ENCODE results near the gene KLK13. TPM values are rescaled to one million over a fixed set of nuclear protein-coding genes. Genes with fewer than 3 reads are reported as not detected.

The KLK13 gene
- total and polyA plus RNA-seq, 2 experiments from 2014 or later = 0.52 TPM; not detected in 1

DNA sequence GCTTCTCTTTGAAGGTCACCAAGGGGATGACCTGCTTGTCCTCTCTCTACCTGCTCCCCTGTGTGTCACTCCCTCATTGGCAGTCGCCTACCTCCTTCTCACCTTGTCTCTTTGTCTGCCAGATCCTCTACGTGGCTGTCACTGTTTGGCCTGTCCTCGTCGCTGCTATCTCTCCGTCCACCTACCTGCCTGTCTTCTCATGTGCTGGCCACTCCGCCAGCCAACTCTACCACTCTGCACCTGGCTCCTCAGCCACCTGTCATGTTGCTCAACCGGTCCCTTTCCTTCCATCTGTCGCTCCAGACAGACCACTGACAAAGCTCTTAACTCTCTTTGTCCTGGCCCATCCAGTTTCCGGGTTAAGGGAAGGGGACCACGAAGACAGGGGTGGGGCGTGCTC, 30.2 kb downstream of the KLK13 start, which contains the start of gene KLK12:
Gene KLK12, minus strand, starts transcription at position 299 of the 400 bp plus-strand sequence. CDS start 381 bp downstream, outside the sequence.
- WGBS (ENCODE audit: low lambda C conversion rate, missing lambda C conversion rate) = 53% methylated on average over 11 of the region's 11 CpGs
- H3K36me3 ChIP-seq (replicated peaks; ENCODE audit: insufficient read depth, low read depth) = no peaks in the 10 kb centered on the region
- TF ChIP-seq EZH2phosphoT487 (IDR thresholded peaks at IDR 0.05; ENCODE audit: low read depth, severe bottlenecking, unreplicated experiment) (no peak), CTCF (IDR thresholded peaks at IDR 0.05; ENCODE audit: poor library complexity) (no peak), EZH2 (IDR thresholded peaks at IDR 0.05; ENCODE audit: borderline replicate concordance) (no peak)
- H3K4me2 ChIP-seq = no peak within 1 kb of the TSS
- H3K27me3 ChIP-seq = no peaks in the 10 kb centered on the region
- H3K9me2 ChIP-seq (replicated peaks; ENCODE audit: insufficient read depth) = no peaks in the 10 kb centered on the region
- H3K27ac ChIP-seq = no peak within 1 kb of the TSS
- H3K4me3 ChIP-seq = no peak within 1 kb of the TSS
- H3K4me1 ChIP-seq (ENCODE audit: insufficient read depth) = no peaks in the 10 kb centered on the region
- DNase-seq (ENCODE audit: low spot score) = no peak
- H3K79me2 ChIP-seq = no peaks in the 10 kb centered on the region
- H4K20me1 ChIP-seq (ENCODE audit: insufficient read depth, poor library complexity, severe bottlenecking) = no peaks in the 10 kb centered on the region
- H2AFZ ChIP-seq = no peak within 1 kb of the TSS
- H3K9me3 ChIP-seq (ENCODE audit: low read depth) = no peaks in the 10 kb centered on the region

DNA sequence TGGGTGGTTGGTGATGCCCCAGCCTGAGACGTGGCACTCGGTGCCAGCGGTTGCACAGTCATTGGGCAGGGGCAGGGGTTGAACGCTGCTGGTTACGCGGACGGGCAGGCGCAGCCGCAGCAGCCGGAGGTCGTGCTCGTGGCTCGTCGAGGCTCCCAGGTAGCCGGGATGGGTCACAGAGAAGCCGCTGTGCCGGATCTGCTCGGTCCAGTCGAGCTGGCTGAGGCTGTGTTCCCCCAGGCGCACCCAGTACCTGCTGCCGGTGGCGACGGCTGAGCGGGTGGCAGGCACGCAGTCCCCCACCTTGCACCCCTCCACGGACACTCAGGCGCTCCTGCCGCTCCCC, 33.0 kb downstream of the KLK13 start:
- no peak overlapping the region for H3K4me2 ChIP-seq
- H3K27me3 ChIP-seq = no peaks in the 10 kb centered on the region
- no peak for DNase-seq (ENCODE audit: low spot score)
- WGBS (ENCODE audit: low lambda C conversion rate, missing lambda C conversion rate) = 95% methylated on average over 28 of the region's 28 CpGs
- no peak overlapping the region for H3K27ac ChIP-seq
- TF ChIP-seq EZH2 (IDR thresholded peaks at IDR 0.05; ENCODE audit: borderline replicate concordance) (no peak), CTCF (IDR thresholded peaks at IDR 0.05; ENCODE audit: poor library complexity) (no peak), EZH2phosphoT487 (IDR thresholded peaks at IDR 0.05; ENCODE audit: low read depth, severe bottlenecking, unreplicated experiment) (no peak)
- no peaks in the 10 kb centered on the region for H3K79me2 ChIP-seq
- no peaks in the 10 kb centered on the region for H3K9me3 ChIP-seq (ENCODE audit: low read depth)
- H2AFZ ChIP-seq = no peak overlapping the region
- H3K4me3 ChIP-seq = no peak overlapping the region
- H3K36me3 ChIP-seq (replicated peaks; ENCODE audit: insufficient read depth, low read depth) = no peaks in the 10 kb centered on the region
- H3K9me2 ChIP-seq (replicated peaks; ENCODE audit: insufficient read depth) = no peaks in the 10 kb centered on the region
- H3K4me1 ChIP-seq (ENCODE audit: insufficient read depth) = no peaks in the 10 kb centered on the region
- no peaks in the 10 kb centered on the region for H4K20me1 ChIP-seq (ENCODE audit: insufficient read depth, poor library complexity, severe bottlenecking)

- H3K79me2 ChIP-seq = no peaks in the 10 kb centered on the region
- no peaks in the 10 kb centered on the region for H3K9me3 ChIP-seq (ENCODE audit: low read depth)
- no peak overlapping the region for H3K27ac ChIP-seq
- H3K4me3 ChIP-seq = no peak overlapping the region
- no peaks in the 10 kb centered on the region for H3K27me3 ChIP-seq
- no peak overlapping the region for H2AFZ ChIP-seq
- H3K36me3 ChIP-seq (replicated peaks; ENCODE audit: insufficient read depth, low read depth) = no peaks in the 10 kb centered on the region
- H3K9me2 ChIP-seq (replicated peaks; ENCODE audit: insufficient read depth) = no peaks in the 10 kb centered on the region
- WGBS (ENCODE audit: low lambda C conversion rate, missing lambda C conversion rate) = 92% methylated on average over 7 of the region's 7 CpGs
- no peak for DNase-seq (ENCODE audit: low spot score)
- TF ChIP-seq EZH2phosphoT487 (IDR thresholded peaks at IDR 0.05; ENCODE audit: low read depth, severe bottlenecking, unreplicated experiment) (no peak), EZH2 (IDR thresholded peaks at IDR 0.05; ENCODE audit: borderline replicate concordance) (no peak), CTCF (IDR thresholded peaks at IDR 0.05; ENCODE audit: poor library complexity) (no peak)
- no peak overlapping the region for H3K4me2 ChIP-seq
- H4K20me1 ChIP-seq (ENCODE audit: insufficient read depth, poor library complexity, severe bottlenecking) = no peaks in the 10 kb centered on the region
- no peaks in the 10 kb centered on the region for H3K4me1 ChIP-seq (ENCODE audit: insufficient read depth)
Observed at GRCh38 chr19:51031220-51031879, 33.5 kb downstream of the KLK13 start.

All from hepatocyte (in vitro differentiated cells).